Neuronal stem cell (in vitro differentiated cells): ENCODE data around the gene NUDT14.
A peak's percentile ranks its signal among the peaks of the same experiment; 100 is the strongest.

Experiments used
- DNase-seq: peaks from one replicate; pipeline ENCODE4 v3.0.0-alpha.2; 2013; ENCODE audit warnings: low spot score
- H2AFZ ChIP-seq: one replicate; pipeline ENCODE4 v1.6.1; 2013; ENCODE audit warnings: mild to moderate bottlenecking, low read length, inconsistent platforms
- H2AK5ac ChIP-seq: 2 replicates; pipeline ENCODE4 v1.6.1; 2013; ENCODE audit warnings: low read depth, mild to moderate bottlenecking, inconsistent platforms, low read length, moderate library complexity, mixed read lengths
- H2BK120ac ChIP-seq: 2 replicates; pipeline ENCODE4 v1.6.1; 2013; ENCODE audit warnings: low read depth, mild to moderate bottlenecking, inconsistent platforms, low read length, moderate library complexity, mixed read lengths
- H2BK12ac ChIP-seq: one replicate; pipeline ENCODE4 v1.6.1; 2013; ENCODE audit warnings: low read length, inconsistent platforms
- H2BK15ac ChIP-seq: 2 replicates; pipeline ENCODE4 v1.6.1; 2013; ENCODE audit warnings: mild to moderate bottlenecking, low read length, inconsistent platforms, mixed read lengths
- H2BK5ac ChIP-seq: one replicate; pipeline ENCODE4 v1.6.1; 2013; ENCODE audit warnings: inconsistent platforms, mild to moderate bottlenecking, low read length, moderate library complexity
- H3K14ac ChIP-seq: one replicate; pipeline ENCODE4 v1.6.1; 2013; ENCODE audit warnings: low read length, inconsistent platforms
- H3K18ac ChIP-seq: 2 replicates; pipeline ENCODE4 v1.6.1; 2013; ENCODE audit warnings: low read length, inconsistent platforms
- H3K23ac ChIP-seq: 2 replicates; pipeline ENCODE4 v1.6.1; 2013; ENCODE audit warnings: low read depth, mild to moderate bottlenecking, mixed read lengths, low read length, inconsistent platforms; ENCODE audit not compliant: poor library complexity
- H3K27ac ChIP-seq: replicated peaks from 3 replicates; pipeline ENCODE4 v1.5.1; 2013; ENCODE audit warnings: low read length, inconsistent platforms
- H3K27me3 ChIP-seq, 3 experiments: 2 replicates each; pipeline ENCODE4 v1.6.1; 2013; ENCODE audit warnings: low read length in 3 of 3, mild to moderate bottlenecking in 2 of 3, inconsistent platforms in 1 of 3, low read depth in 1 of 3, mixed read lengths in 1 of 3, moderate library complexity in 1 of 3; ENCODE audit not compliant: control insufficient read depth in 3 of 3, insufficient read depth in 3 of 3
- H3K36me3 ChIP-seq, 2 donors: replicated peaks in 1 of 2; 2 replicates each; pipeline ENCODE4 v1.6.1; 2013; ENCODE audit warnings: low read length in 2 of 2; ENCODE audit not compliant: control insufficient read depth in 2 of 2, insufficient read depth in 2 of 2
- H3K4ac ChIP-seq: 2 replicates; pipeline ENCODE4 v1.6.1; 2013; ENCODE audit warnings: inconsistent platforms, mild to moderate bottlenecking, low read length, moderate library complexity
- H3K4me1 ChIP-seq, 2 donors: 1 replicate in 1 of 2; 2 replicates in 1 of 2; pipeline ENCODE4 v1.6.1; 2013; ENCODE audit warnings: low read length in 2 of 2, low read depth in 1 of 2; ENCODE audit not compliant: control insufficient read depth in 2 of 2, insufficient read depth in 1 of 2
- H3K4me2 ChIP-seq: one replicate; pipeline ENCODE4 v1.6.1; 2013; ENCODE audit warnings: mild to moderate bottlenecking, low read length, inconsistent platforms; ENCODE audit not compliant: insufficient read depth, poor library complexity, severe bottlenecking
- H3K4me3 ChIP-seq, 2 donors: 2 replicates each; pipeline ENCODE4 v1.5.1; 2013; ENCODE audit warnings: low read length in 2 of 2, mild to moderate bottlenecking in 2 of 2, inconsistent platforms in 1 of 2, moderate library complexity in 1 of 2
- H3K79me1 ChIP-seq: one replicate; pipeline ENCODE4 v1.6.1; 2013; ENCODE audit warnings: low read depth, mild to moderate bottlenecking, inconsistent platforms, low read length, moderate library complexity
- H3K9ac ChIP-seq: one replicate; pipeline ENCODE4 v1.6.1; 2013; ENCODE audit warnings: mild to moderate bottlenecking, low read depth, low read length, inconsistent platforms; ENCODE audit not compliant: poor library complexity
- H3K9me3 ChIP-seq, 2 donors: replicated peaks in 1 of 2; 2 replicates each; pipeline versions ENCODE3 to v1.6.1; 2013; ENCODE audit warnings: low read length in 2 of 2, mild to moderate bottlenecking in 2 of 2, inconsistent platforms in 1 of 2, low read depth in 1 of 2, mixed read lengths in 1 of 2, moderate library complexity in 1 of 2; ENCODE audit not compliant: control insufficient read depth in 2 of 2, insufficient read depth in 1 of 2
- H4K8ac ChIP-seq: one replicate; pipeline ENCODE4 v1.6.1; 2013; ENCODE audit warnings: low read depth, mild to moderate bottlenecking, inconsistent platforms, low read length, moderate library complexity
- H4K91ac ChIP-seq: one replicate; pipeline ENCODE4 v1.6.1; 2013; ENCODE audit warnings: low read length, low read depth, mild to moderate bottlenecking, inconsistent platforms; ENCODE audit not compliant: poor library complexity
- WGBS, 2 donors: extraction: QIAGEN DNeasy Blood & Tissue Kit; methylation state at CpG; one replicate each; pipeline ENCODE4 v1.1.7; 2013; ENCODE audit warnings: missing lambda C conversion rate in 2 of 2, mixed read lengths in 1 of 2; ENCODE audit not compliant: insufficient read length in 2 of 2, insufficient replicate concordance in 1 of 2; ENCODE audit errors: extremely low coverage in 2 of 2; 5-methylcytosine and 5-hydroxymethylcytosine counted together

Gene NUDT14

DNA sequence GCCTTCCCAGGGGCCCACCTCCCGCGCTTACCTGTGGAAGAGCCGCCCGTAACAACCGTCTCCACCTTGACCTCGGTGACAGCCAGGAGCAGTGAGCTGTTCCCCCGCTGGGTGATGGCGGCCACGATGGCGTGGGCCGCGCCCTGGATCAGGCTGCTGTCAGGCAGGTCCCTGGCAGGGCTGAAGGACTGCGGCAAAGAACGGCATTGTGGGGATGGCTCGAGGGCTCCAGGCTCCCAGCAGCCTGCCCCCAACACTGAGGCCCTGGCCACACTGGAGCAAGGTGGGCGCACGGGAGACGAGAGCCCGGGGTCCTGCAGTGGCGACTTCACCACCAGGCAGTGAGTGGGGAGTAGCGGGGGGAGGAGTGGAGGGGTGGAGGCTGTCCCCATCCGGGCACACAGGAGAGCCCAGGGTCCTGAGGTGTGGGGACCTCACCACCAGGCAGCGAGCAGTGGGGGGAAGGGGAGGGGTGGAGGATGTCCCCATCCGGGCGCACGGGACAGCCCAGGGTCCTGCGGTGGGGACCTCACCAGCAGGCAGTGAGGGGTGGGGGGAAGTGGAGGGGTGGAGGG is 37.6 kb downstream of the NUDT14 start:
- no peak overlapping the region for H3K4me2 ChIP-seq
- peaks cover 15 to 16% of the 10 kb centered on the region in 2 donors for H3K9me3 ChIP-seq
- DNase-seq: no peak
- peak overlapping the region; percentile 89 for H3K14ac ChIP-seq
- no peak overlapping the region for H3K4ac ChIP-seq
- no peaks in the 10 kb centered on the region for H3K4me1 ChIP-seq
- no peak overlapping the region for H2BK120ac ChIP-seq
- peak overlapping the region; percentile 65 for H4K8ac ChIP-seq
- no peak overlapping the region for H2BK5ac ChIP-seq
- peaks cover 8% of the 10 kb centered on the region for H3K79me1 ChIP-seq
- WGBS, 2 donors: no CpG with 5 or more reads among the region's 27 CpGs
- no peaks in the 10 kb centered on the region for H3K27me3 ChIP-seq
- H2AK5ac ChIP-seq: no peak overlapping the region
- peak overlapping the region; percentile 57 for H3K18ac ChIP-seq
- no peaks in the 10 kb centered on the region for H3K36me3 ChIP-seq
- H3K4me3 ChIP-seq: no peak overlapping the region
- H2BK15ac ChIP-seq: no peak overlapping the region
- peak overlapping the region; percentile 43 for H3K23ac ChIP-seq
- H2AFZ ChIP-seq: no peak overlapping the region
- no peak overlapping the region for H4K91ac ChIP-seq
- no peak overlapping the region for H3K9ac ChIP-seq
- H3K27ac ChIP-seq: no peak overlapping the region
- no peak overlapping the region for H2BK12ac ChIP-seq

DNA sequence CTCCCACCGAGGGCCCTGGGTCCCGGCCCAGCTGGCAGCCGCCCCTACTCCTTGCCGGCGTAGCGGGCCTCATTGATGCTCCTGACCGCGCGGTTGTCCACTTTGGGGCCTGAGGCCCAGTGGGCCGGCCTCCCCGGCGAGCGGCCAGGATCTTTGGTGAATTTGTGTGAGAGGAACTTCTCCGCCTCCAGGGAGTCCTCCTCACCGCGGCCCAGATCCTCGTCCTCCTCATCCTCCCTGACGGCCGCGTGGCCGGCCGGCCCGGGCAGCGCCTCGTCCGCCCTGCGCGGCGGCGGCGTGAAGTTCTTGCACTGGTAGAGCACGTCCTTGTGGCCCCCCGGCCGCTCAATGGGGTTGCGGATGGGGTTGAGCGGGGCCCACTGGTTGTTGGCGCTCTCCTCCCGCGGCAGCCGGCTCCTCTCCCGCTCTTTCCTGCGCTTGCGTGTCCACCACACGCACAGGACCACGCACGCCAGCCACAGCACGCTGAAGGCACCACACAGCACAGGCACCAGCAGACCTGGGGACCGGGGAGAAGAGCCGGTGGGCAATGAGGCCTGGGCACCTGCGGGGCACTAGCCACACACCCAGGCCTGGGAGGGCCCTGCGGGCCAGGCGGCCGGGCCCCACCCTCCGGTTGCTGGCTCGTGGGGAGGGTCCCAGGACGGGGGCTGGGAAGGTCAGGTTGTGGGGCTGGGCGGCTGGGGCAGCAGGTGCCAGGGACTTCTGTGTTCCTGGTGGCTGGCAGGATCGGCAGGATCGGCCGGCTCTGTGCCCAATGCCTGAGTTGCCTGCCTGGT is 38.3 kb downstream of the NUDT14 start:
- Histone ChIP-seq H3K23ac (peak overlapping the region; percentile 43), H2BK5ac (no peak overlapping the region), H2BK12ac (no peak overlapping the region), H2AFZ (no peak overlapping the region), H3K9ac (no peak overlapping the region), H3K14ac (peak overlapping the region; percentile 89), H3K27ac (no peak overlapping the region), H4K91ac (no peak overlapping the region), H2BK15ac (no peak overlapping the region), H3K4me2 (no peak overlapping the region), H3K9me3 (peaks cover 15 to 16% of the 10 kb centered on the region in 2 donors), H4K8ac (no peak overlapping the region), H3K4me3 (no peak overlapping the region), H3K4ac (no peak overlapping the region), H3K36me3 (no peaks in the 10 kb centered on the region), H3K18ac (no peak overlapping the region), H2BK120ac (no peak overlapping the region), H3K79me1 (peaks cover 5% of the 10 kb centered on the region), H3K4me1 (no peaks in the 10 kb centered on the region), H2AK5ac (no peak overlapping the region), H3K27me3 (no peaks in the 10 kb centered on the region)
- no CpG with 5 or more reads among the region's 60 CpGs for WGBS, 2 donors
- DNase-seq: no peak

- Histone ChIP-seq H2AK5ac (no peak overlapping the region), H3K4me3 (no peak overlapping the region), H3K4me2 (no peak overlapping the region), H3K79me1 (peaks cover 5% of the 10 kb centered on the region), H3K27me3 (no peaks in the 10 kb centered on the region), H3K4me1 (no peaks in the 10 kb centered on the region), H2BK15ac (no peak overlapping the region), H4K91ac (no peak overlapping the region), H3K9me3 (peaks cover 15 to 16% of the 10 kb centered on the region in 2 donors), H2AFZ (no peak overlapping the region), H2BK120ac (no peak overlapping the region), H3K14ac (peak overlapping the region; percentile 38), H2BK12ac (no peak overlapping the region), H3K23ac (peak overlapping the region; percentile 31), H3K9ac (no peak overlapping the region), H3K18ac (no peak overlapping the region), H3K27ac (no peak overlapping the region), H2BK5ac (no peak overlapping the region), H3K4ac (no peak overlapping the region), H4K8ac (no peak overlapping the region), H3K36me3 (no peaks in the 10 kb centered on the region)
- WGBS, 2 donors: no CpG with 5 or more reads among the region's 43 CpGs
- DNase-seq: no peak
Measured at GRCh38 chr14:105141486-105142281, 39.4 kb downstream of the NUDT14 start.

DNA sequence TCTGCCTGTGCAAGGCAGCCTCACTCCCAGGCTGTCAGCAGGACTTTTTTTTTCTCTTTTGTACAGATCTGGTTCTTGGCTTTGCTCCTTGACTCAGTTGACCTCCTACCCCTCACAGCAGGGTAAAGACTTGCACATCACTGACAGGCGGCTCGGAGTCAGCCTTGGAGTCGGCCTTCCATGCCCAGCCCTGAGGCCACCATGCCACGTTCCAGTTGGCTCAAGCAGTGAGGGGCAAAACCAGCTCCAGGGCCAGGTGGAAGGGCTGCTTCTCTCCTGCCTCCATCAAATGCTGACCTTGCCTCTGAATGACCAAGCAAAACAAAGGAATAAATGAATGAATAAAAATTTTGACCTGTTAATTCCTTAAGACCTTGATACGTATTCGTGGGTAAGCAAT is 40.1 kb downstream of the NUDT14 start:
- H4K8ac ChIP-seq: no peak overlapping the region
- no peak overlapping the region for H3K27ac ChIP-seq
- H3K4ac ChIP-seq: no peak overlapping the region
- no peak overlapping the region for H4K91ac ChIP-seq
- H2BK120ac ChIP-seq: no peak overlapping the region
- H3K14ac ChIP-seq: no peak overlapping the region
- H3K79me1 ChIP-seq: peaks cover 5% of the 10 kb centered on the region
- H2AFZ ChIP-seq: no peak overlapping the region
- H3K18ac ChIP-seq: no peak overlapping the region
- no peak overlapping the region for H3K4me3 ChIP-seq
- no peak overlapping the region for H2AK5ac ChIP-seq
- H3K9me3 ChIP-seq: peaks cover 15 to 16% of the 10 kb centered on the region in 2 donors
- no peak overlapping the region for H2BK15ac ChIP-seq
- WGBS, 2 donors: no CpG with 5 or more reads among the region's 6 CpGs
- no peak for DNase-seq
- no peak overlapping the region for H3K23ac ChIP-seq
- H3K4me1 ChIP-seq: no peaks in the 10 kb centered on the region
- no peak overlapping the region for H2BK12ac ChIP-seq
- no peak overlapping the region for H2BK5ac ChIP-seq
- no peak overlapping the region for H3K9ac ChIP-seq
- no peaks in the 10 kb centered on the region for H3K36me3 ChIP-seq
- H3K27me3 ChIP-seq: no peaks in the 10 kb centered on the region
- H3K4me2 ChIP-seq: no peak overlapping the region
